Retinal pigment epithelial cell (primary cell): ENCODE results near the gene FGF16.
A peak's percentile ranks its signal among the peaks of the same experiment; 100 is the strongest.
"Not testable (repeated sequence)": the region's sequence is repeated elsewhere in the genome, so short reads cannot be mapped to it uniquely, and the experiment has no call there.

Experiments
- DNase-seq: peaks from one replicate; pipeline ENCODE4 v3.0.0-alpha.2; 2010; ENCODE audit warnings: low read depth
- H3K4me3 ChIP-seq: 2 replicates; pipeline ENCODE4 v1.5.1; 2011; ENCODE audit warnings: mild to moderate bottlenecking, low read length, control low read depth, moderate library complexity
- CTCF ChIP-seq: conservative IDR thresholded peaks from 2 replicates; pipeline ENCODE4 v1.5.1; 2011; ENCODE audit warnings: low read depth, low read length, control low read depth, inconsistent platforms

Gene FGF16

GRCh38 chrX:77484045-77484444 lies 36.9 kb downstream of the FGF16 start:
- no peak overlapping the region for H3K4me3 ChIP-seq
- TF ChIP-seq CTCF = no peak
- DNase-seq = no peak

- DNase-seq = peak; percentile 74
- TF ChIP-seq CTCF = no peak
- no peak overlapping the region for H3K4me3 ChIP-seq
Measured at GRCh38 chrX:77493677-77494553, 46.7 kb downstream of the FGF16 start.

- H3K4me3 ChIP-seq, DNase-seq: not testable (repeated sequence)
Measured at GRCh38 chrX:77500164-77500563, 53.0 kb downstream of the FGF16 start.

DNA sequence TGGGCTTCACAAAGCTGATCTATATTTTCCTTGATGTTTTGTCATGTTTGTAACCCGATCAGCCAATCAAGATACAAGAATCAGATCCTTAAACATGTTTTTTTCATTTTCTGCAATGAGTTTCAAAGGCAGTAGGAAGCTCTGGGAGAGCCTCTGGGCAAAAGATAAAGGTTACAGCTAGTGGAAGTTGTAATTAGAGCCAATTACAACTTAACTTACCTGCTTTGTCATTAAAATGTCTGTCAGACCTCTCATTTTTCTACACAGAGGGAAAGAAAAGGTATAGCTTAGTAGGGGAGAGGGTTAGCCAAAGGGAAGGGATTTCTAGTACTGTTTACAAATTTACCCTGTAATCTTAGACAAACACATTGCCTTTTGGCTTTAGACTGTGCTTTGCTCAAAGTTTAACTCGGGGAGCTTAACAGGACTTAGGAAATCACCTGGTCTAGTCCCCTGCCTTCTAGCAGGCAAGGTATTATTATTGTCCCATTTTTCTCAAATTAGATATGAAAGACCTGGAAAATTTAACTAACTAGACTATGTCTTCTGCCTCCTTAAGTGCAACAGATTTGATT lies 55.8 kb downstream of the FGF16 start:
- no peak for DNase-seq
- no peak overlapping the region for H3K4me3 ChIP-seq
- no peak for TF ChIP-seq CTCF

- no peak overlapping the region for H3K4me3 ChIP-seq
- no peak for DNase-seq
- no peak for TF ChIP-seq CTCF
Measured at GRCh38 chrX:77505227-77505626, 58.0 kb downstream of the FGF16 start.
